Measurements from ENCODE around the gene DAZAP1. TPM values are rescaled to one million over a fixed set of nuclear protein-coding genes. Genes with fewer than 3 reads are reported as not detected.

The DAZAP1 gene
- total RNA-seq, 1 experiment from 2014 or later, result 165 TPM

GRCh38 chr19:1377965-1378785, 29.2 kb upstream of the DAZAP1 start:
- Histone ChIP-seq H3K4me3 (ENCODE audit: low read depth, low read length) (no peak overlapping the region), H3K27me3 (replicated peaks; ENCODE audit: control insufficient read depth, insufficient read depth, low read length) (no peaks in the 10 kb centered on the region), H3K4me1 (no peaks in the 10 kb centered on the region), H3K9me3 (no peaks in the 10 kb centered on the region), H3K36me3 (ENCODE audit: control insufficient read depth, insufficient read depth, low read length) (no peaks in the 10 kb centered on the region)
- Mint-ChIP-seq H3K36me3 (ENCODE audit: insufficient read depth, unreplicated experiment) (peaks cover 35% of the 10 kb centered on the region), H3K9me3 (ENCODE audit: unreplicated experiment) (no peaks in the 10 kb centered on the region), H3K27ac (ENCODE audit: unreplicated experiment) (no peak overlapping the region), H3K4me3 (ENCODE audit: unreplicated experiment) (no peak overlapping the region), H3K27me3 (ENCODE audit: insufficient read depth, unreplicated experiment) (peaks cover 3% of the 10 kb centered on the region), H3K4me1 (ENCODE audit: low read depth, unreplicated experiment) (peaks cover 4% of the 10 kb centered on the region)
- no peak for DNase-seq
- CTCF ChIA-PET, result no interaction called here
- POLR2A ChIA-PET, result no interaction called here
- intact Hi-C loops (cut with micrococcal nuclease; ENCODE audit: unreplicated experiment), result no loop called here
- TF ChIP-seq CTCF (IDR thresholded peaks at IDR 0.05; ENCODE audit: insufficient read depth in 1 of 2, low read depth in 1 of 2, low read length in 1 of 2, severe bottlenecking in 1 of 2, unreplicated experiment in 1 of 2), result no peak
- no TSS peak for BruUV-seq (replicated peaks)

GRCh38 chr19:1379126-1379905, 28.1 kb upstream of the DAZAP1 start:
- H3K4me3 ChIP-seq (ENCODE audit: low read depth, low read length), result no peak overlapping the region
- no peak for TF ChIP-seq CTCF (IDR thresholded peaks at IDR 0.05; ENCODE audit: insufficient read depth in 1 of 2, low read depth in 1 of 2, low read length in 1 of 2, severe bottlenecking in 1 of 2, unreplicated experiment in 1 of 2)
- no peaks in the 10 kb centered on the region for H3K36me3 ChIP-seq (ENCODE audit: control insufficient read depth, insufficient read depth, low read length)
- ChIA-PET CTCF (no interaction called here), POLR2A (no interaction called here)
- Mint-ChIP-seq H3K27me3 (ENCODE audit: insufficient read depth, unreplicated experiment) (peaks cover 6% of the 10 kb centered on the region), H3K9me3 (ENCODE audit: unreplicated experiment) (no peaks in the 10 kb centered on the region), H3K27ac (ENCODE audit: unreplicated experiment) (no peak overlapping the region), H3K4me3 (ENCODE audit: unreplicated experiment) (no peak overlapping the region), H3K36me3 (ENCODE audit: insufficient read depth, unreplicated experiment) (peaks cover 40% of the 10 kb centered on the region), H3K4me1 (ENCODE audit: low read depth, unreplicated experiment) (peaks cover 8% of the 10 kb centered on the region)
- intact Hi-C loops (cut with micrococcal nuclease; ENCODE audit: unreplicated experiment), result no loop called here
- no peaks in the 10 kb centered on the region for H3K27me3 ChIP-seq (replicated peaks; ENCODE audit: control insufficient read depth, insufficient read depth, low read length)
- no peaks in the 10 kb centered on the region for H3K4me1 ChIP-seq
- no TSS peak for BruUV-seq (replicated peaks)
- DNase-seq, result no peak
- H3K9me3 ChIP-seq, result no peaks in the 10 kb centered on the region

DNA sequence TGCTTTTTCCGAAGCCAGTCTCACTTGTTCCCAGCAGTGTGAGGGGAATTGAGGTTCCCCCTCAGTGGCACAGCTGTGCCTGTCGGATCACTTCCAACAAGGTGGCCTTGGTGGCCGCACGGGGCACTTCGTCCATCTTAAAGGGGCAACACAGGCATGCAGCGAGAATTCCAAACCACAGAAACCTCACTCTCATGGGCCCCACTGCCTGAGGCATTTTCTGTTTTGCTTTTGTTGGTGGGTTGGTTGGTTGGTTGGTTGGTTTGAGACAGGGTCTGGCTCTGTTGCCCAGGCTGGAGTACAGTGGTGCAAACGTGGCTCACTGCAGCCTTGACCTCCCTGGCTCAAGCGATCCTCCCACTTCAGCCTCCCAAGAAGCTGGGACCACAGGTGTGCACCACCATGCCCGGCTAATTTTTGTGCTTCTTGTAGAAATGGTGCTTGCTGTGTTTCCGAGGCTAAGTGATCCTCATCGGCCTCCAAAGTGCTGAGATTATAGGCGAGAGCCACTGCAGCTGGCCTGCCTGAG, 27.4 kb upstream of the DAZAP1 start:
- ChIA-PET CTCF (no interaction called here), POLR2A (interaction anchor here (1.0 kb wide), 1 partner anchor 111 kb away, joined by 4 read pairs; no protein-coding TSS in a partner anchor)
- DNase-seq, result no peak
- intact Hi-C loops (cut with micrococcal nuclease; ENCODE audit: unreplicated experiment), result no loop called here
- H3K27ac Mint-ChIP-seq (ENCODE audit: unreplicated experiment), result no peak overlapping the region
- TF ChIP-seq CTCF (IDR thresholded peaks at IDR 0.05; ENCODE audit: insufficient read depth in 1 of 2, low read depth in 1 of 2, low read length in 1 of 2, severe bottlenecking in 1 of 2, unreplicated experiment in 1 of 2), result no peak
- H3K9me3 Mint-ChIP-seq (ENCODE audit: unreplicated experiment), result no peaks in the 10 kb centered on the region
- Histone ChIP-seq H3K36me3 (ENCODE audit: control insufficient read depth, insufficient read depth, low read length) (no peaks in the 10 kb centered on the region), H3K27me3 (replicated peaks; ENCODE audit: control insufficient read depth, insufficient read depth, low read length) (no peaks in the 10 kb centered on the region), H3K4me1 (0 out of 2 replicates have a peak, but pooled peaks cover 3% of the 10 kb centered on the region), H3K4me3 (ENCODE audit: low read depth, low read length) (no peak overlapping the region), H3K9me3 (no peaks in the 10 kb centered on the region)
- BruUV-seq (replicated peaks), result no TSS peak
- no peak overlapping the region for H3K4me3 Mint-ChIP-seq (ENCODE audit: unreplicated experiment)
- peaks cover 8% of the 10 kb centered on the region for H3K4me1 Mint-ChIP-seq (ENCODE audit: low read depth, unreplicated experiment)
- H3K27me3 Mint-ChIP-seq (ENCODE audit: insufficient read depth, unreplicated experiment), result peaks cover 6% of the 10 kb centered on the region
- H3K36me3 Mint-ChIP-seq (ENCODE audit: insufficient read depth, unreplicated experiment), result peaks cover 39% of the 10 kb centered on the region

Data from Caco-2 (cell line).